ENCODE data around the gene CENPH.
"Not testable (repeated sequence)": the region's sequence is repeated elsewhere in the genome, so short reads cannot be mapped to it uniquely, and the experiment has no call there.

Gene CENPH

GRCh38 chr5:69252437-69252836 lies 63.1 kb downstream of the CENPH start:
- no peak for DNase-seq (ENCODE audit: low spot score)

DNA sequence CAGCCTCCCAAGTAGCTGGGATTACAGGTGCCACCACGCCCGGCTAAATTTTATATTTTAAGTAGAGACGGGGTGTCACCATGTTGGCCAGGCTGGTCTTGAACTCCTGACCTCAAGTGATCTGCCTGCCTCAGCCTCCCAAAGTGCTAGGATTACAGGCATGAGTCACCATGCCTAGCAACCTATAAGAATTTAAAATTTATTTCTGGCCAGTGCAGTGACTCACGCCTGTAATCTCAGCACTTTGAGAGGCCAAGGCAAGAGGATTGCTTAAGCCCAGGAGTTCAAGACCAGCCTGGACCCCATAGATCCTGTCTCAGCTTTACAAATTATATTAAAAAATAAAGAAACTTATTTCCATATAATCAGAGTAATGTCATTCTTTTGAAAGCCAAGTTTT lies 66.6 kb downstream of the CENPH start:
- DNase-seq (ENCODE audit: low spot score): not testable (repeated sequence)

GRCh38 chr5:69257577-69257976 lies 68.2 kb downstream of the CENPH start:
- no peak for DNase-seq (ENCODE audit: low spot score)

All from activated CD4-positive, alpha-beta T cell treated with anti-CD3 and anti-CD28 coated beads, Interleukin-2, Interleukin-4, amounts not matched to agents 100 ng/mL and 50 ng/mL, durations not matched to agents 16 hours and 8 hours (primary cell).